ENCODE data around the gene EIF5A2.

The EIF5A2 gene

GRCh38 chr3:170848292-170848917 is 60.0 kb downstream of the EIF5A2 start:
- peak in 1 of 2 experiments; percentile 13 for DNase-seq

DNA sequence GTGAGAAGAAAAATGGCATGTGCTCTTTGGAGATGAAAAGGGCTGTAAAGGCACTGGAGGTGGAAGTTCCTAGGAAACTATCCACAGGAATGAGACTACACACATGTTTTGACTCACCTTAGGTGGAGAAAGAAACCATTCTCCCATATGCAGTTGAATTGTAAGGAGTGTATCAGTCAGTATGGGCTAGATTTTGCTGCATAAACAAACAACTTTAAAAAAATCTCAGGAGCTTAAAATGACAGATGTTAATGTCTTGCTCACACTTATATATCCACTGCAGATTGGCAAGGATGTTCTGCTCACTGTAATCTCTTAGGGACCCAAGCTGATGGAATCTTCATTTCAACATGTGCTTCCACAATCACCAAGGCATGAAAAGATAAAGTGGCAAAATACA is 64.1 kb downstream of the EIF5A2 start:
- no peak for DNase-seq

DNA sequence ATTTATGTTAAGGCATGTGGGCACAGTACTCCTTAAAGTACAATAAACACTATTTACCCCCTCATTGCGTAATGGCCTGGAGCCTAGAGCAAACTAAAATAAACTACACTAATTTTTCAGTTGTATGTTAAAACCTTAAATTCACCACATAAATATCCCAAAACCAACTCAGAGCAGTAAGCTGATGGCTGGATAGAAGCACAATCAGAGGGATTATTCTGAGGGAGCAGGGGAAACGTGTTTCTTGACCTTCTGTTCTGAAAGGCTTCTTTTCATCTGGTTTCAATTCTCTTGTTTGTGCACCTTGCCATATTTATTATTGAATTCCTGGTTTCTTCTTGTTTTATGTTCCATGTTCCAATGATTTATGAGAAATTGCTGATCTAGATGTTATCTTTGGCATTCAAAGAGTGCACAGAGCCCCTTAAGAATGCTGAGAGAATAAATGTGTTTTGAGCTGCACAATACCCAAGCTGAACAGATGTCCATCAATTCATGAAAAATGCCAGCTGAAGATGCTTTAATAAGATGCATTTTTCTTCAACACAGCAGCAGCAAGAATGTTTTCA is 68.1 kb downstream of the EIF5A2 start:
- no peak for DNase-seq

- no peak for DNase-seq
Observed at GRCh38 chr3:170839518-170840100, 68.8 kb downstream of the EIF5A2 start.
